Measurements from ENCODE around the gene CPNE1.

- no peak for TF ChIP-seq POLR2AphosphoS5 (IDR thresholded peaks at IDR 0.05; ENCODE audit: low read depth, low read length)
- TF ChIP-seq EZH2phosphoT487 (IDR thresholded peaks at IDR 0.05; ENCODE audit: borderline replicate concordance) = no peak
- TF ChIP-seq CTCF (IDR thresholded peaks at IDR 0.05 in 2 of 3, conservative IDR thresholded peaks at IDR 0.05 in 1 of 3; ENCODE audit: borderline replicate concordance in 1 of 3, insufficient read depth in 1 of 3, low read depth in 2 of 3, low read length in 2 of 3) = no peak
- no peak for TF ChIP-seq JUND (IDR thresholded peaks at IDR 0.05)
- TF ChIP-seq POLR2A (IDR thresholded peaks at IDR 0.05; ENCODE audit: borderline replicate concordance, extremely low read depth, insufficient read depth, insufficient read length) = no peak
- TF ChIP-seq YY1 (IDR thresholded peaks at IDR 0.05; ENCODE audit: extremely low read depth, insufficient replicate concordance, low read depth, low read length) = no peak
- TF ChIP-seq REST (IDR thresholded peaks at IDR 0.05; ENCODE audit: low read depth) = no peak
- TF ChIP-seq ZBTB33 (IDR thresholded peaks at IDR 0.05; ENCODE audit: extremely low read depth, insufficient replicate concordance, low read length) = no peak
- TF ChIP-seq SIN3A (IDR thresholded peaks at IDR 0.05; ENCODE audit: low read depth) = no peak
- no peak for TF ChIP-seq EGR1 (IDR thresholded peaks at IDR 0.05; ENCODE audit: low read depth)
- no peak for TF ChIP-seq ZNF274 (IDR thresholded peaks at IDR 0.05; ENCODE audit: low read depth, low read length)
- TF ChIP-seq EZH2 (IDR thresholded peaks at IDR 0.05) = no peak
- TF ChIP-seq SP1 (IDR thresholded peaks at IDR 0.05; ENCODE audit: low read depth) = no peak
These were observed 86.2 kb downstream of the CPNE1 start for GRCh38 chr20:35578469-35578868.

Data from HCT116 (cell line).